Measurements from ENCODE around the gene ARHGAP15.

- TF ChIP-seq CTCF (IDR thresholded peaks at IDR 0.05; ENCODE audit: insufficient read depth, low read depth, low read length) (no peak), EZH2 (IDR thresholded peaks at IDR 0.05; ENCODE audit: insufficient read depth, low read length) (no peak)
Measured at GRCh38 chr2:143617803-143618415, 488.7 kb downstream of the ARHGAP15 start.
